Measurements from ENCODE around the gene AKAP8. TPM values are rescaled to one million over a fixed set of nuclear protein-coding genes. Genes with fewer than 3 reads are reported as not detected.

Gene AKAP8
- total and polyA plus RNA-seq, 8 donors, result 9.5 to 38.7 (median 21.4) TPM

GRCh38 chr19:15304140-15304705 lies 75.4 kb downstream of the AKAP8 start:
- WGBS, 5 donors, result 41 to 52% (median 43%) methylated on average over 10 of the region's 10 CpGs
- peak overlapping the region in 3 of 5 donors; percentile 43 to 64 (median 54) for H3K27ac ChIP-seq
- intact Hi-C loops (cut with DNase I; ENCODE audit: low total_unique reads), result no loop called here

More at GRCh38 chr19:15304140-15304705, 75.4 kb downstream of the AKAP8 start:
- Histone ChIP-seq H3K27me3 (no peaks in the 10 kb centered on the region), H3K4me3 (peak overlapping the region in 1 of 4 donors; percentile 8), H3K9me3 (no peaks in the 10 kb centered on the region), H3K4me1 (peaks cover 60 to 92% (median 78%) of the 10 kb centered on the region in 4 donors), H3K36me3 (no peaks in the 10 kb centered on the region)
- DNase-seq, result peak in 1 of 2 donors; percentile 53
- TF ChIP-seq CTCF (IDR thresholded peaks at IDR 0.05), result no peak
- TF ChIP-seq EP300 (IDR thresholded peaks at IDR 0.05), result peak; percentile 19
- peak in 1 of 3 donors; percentile 77 for TF ChIP-seq POLR2AphosphoS5 (IDR thresholded peaks at IDR 0.05)
- no peak for TF ChIP-seq POLR2A (IDR thresholded peaks at IDR 0.05)

Small RNA genes lying within 50 kb of the gene (small RNA-seq; reads per million reads assigned to genes)
- 0 reads per million in 4 donors for gene AC005776.1

Other genes starting within 250 kb of the AKAP8 start
- gene NOTCH3, start 178.8 kb downstream of the AKAP8 start, total RNA-seq, result 10 to 100 TPM; 22.5 to 54.5 (median 24.4) TPM
- gene NOTCH3, start 178.8 kb downstream of the AKAP8 start, polyA plus RNA-seq, result 10 to 100 TPM in 1 of 3 donors, 1 to 10 TPM in 2; 1.2 to 12.6 (median 2.2) TPM
- 1 to 10 TPM in 2 of 5 donors, not detected in 3; 1.1 to 4.2 TPM for gene EPHX3, start 147.3 kb downstream of the AKAP8 start, total RNA-seq
- gene EPHX3, start 147.3 kb downstream of the AKAP8 start, polyA plus RNA-seq, result 10 to 100 TPM in 1 of 3 donors, under 1 TPM in 1, not detected in 1; 0.31 to 12.8 TPM
- gene BRD4, start 47.2 kb downstream of the AKAP8 start, total RNA-seq, result 100 to 1,000 TPM in 1 of 5 donors, 10 to 100 TPM in 4; 14.7 to 113 (median 49.7) TPM
- 10 to 100 TPM; 10.6 to 21.1 (median 14.8) TPM for gene BRD4, start 47.2 kb downstream of the AKAP8 start, polyA plus RNA-seq
- 100 to 1,000 TPM in 3 of 5 donors, 10 to 100 TPM in 2; 67.8 to 320 (median 120) TPM for gene AKAP8L, start 39.2 kb upstream of the AKAP8 start, total RNA-seq
- 100 to 1,000 TPM in 1 of 3 donors, 10 to 100 TPM in 2; 73.4 to 106 (median 73.7) TPM for gene AKAP8L, start 39.2 kb upstream of the AKAP8 start, polyA plus RNA-seq
- 100 to 1,000 TPM in 1 of 5 donors, 10 to 100 TPM in 4; 15.2 to 124 (median 60.3) TPM for gene WIZ, start 70.2 kb upstream of the AKAP8 start, total RNA-seq
- 10 to 100 TPM; 13.9 to 16.1 (median 14.2) TPM for gene WIZ, start 70.2 kb upstream of the AKAP8 start, polyA plus RNA-seq
- 10 to 100 TPM in 2 of 5 donors, 1 to 10 TPM in 3; 1.1 to 21.2 (median 7.8) TPM for gene RASAL3, start 84.8 kb upstream of the AKAP8 start, total RNA-seq
- gene RASAL3, start 84.8 kb upstream of the AKAP8 start, polyA plus RNA-seq, result 1 to 10 TPM; 2.1 to 3.5 (median 2.5) TPM
- not detected for gene PGLYRP2, start 99.7 kb upstream of the AKAP8 start, total RNA-seq
- not detected for gene PGLYRP2, start 99.7 kb upstream of the AKAP8 start, polyA plus RNA-seq
- 10 to 100 TPM in 1 of 5 donors, 1 to 10 TPM in 1, under 1 TPM in 1, not detected in 2; 0.14 to 21.6 (median 1.8) TPM for gene CYP4F22, start 128.7 kb upstream of the AKAP8 start, total RNA-seq
- gene CYP4F22, start 128.7 kb upstream of the AKAP8 start, polyA plus RNA-seq, result 1 to 10 TPM in 1 of 3 donors, under 1 TPM in 2; 0.12 to 1.1 (median 0.35) TPM
- not detected for gene CYP4F8, start 235.4 kb upstream of the AKAP8 start, total RNA-seq
- not detected for gene CYP4F8, start 235.4 kb upstream of the AKAP8 start, polyA plus RNA-seq